Tibial artery (tissue), 4 donors: Measurements from ENCODE around the gene PPARA.

Experiments
- DNase-seq, 2 donors: peaks; one replicate each; pipeline ENCODE4 v3.0.0-alpha.2; 2019
- H3K27ac ChIP-seq, 2 donors: fragments of 200-600 bp; sonication (generic) in 1 of 2; 1 replicate in 1 of 2; 2 replicates in 1 of 2; pipeline ENCODE4 v1.5.1; 2018 to 2019; ENCODE audit warnings: mild to moderate bottlenecking in 1 of 2
- H3K27me3 ChIP-seq, 2 donors: fragments of 200-600 bp; sonication (generic) in 1 of 2; one replicate each; pipeline versions ENCODE4 v1.5.1 to v1.6.0; 2016 to 2019
- H3K36me3 ChIP-seq, 3 donors: fragments of 200-600 bp; sonication (generic) in 2 of 3; one replicate each; pipeline ENCODE4 v1.5.1; 2016 to 2019; ENCODE audit warnings: mild to moderate bottlenecking in 2 of 3
- H3K4me1 ChIP-seq, 4 donors: fragments of 200-600 bp; sonication (generic) in 2 of 4; 1 replicate in 3 of 4; 2 replicates in 1 of 4; pipeline ENCODE4 v1.5.1; 2016 to 2019
- H3K4me3 ChIP-seq, 2 donors: fragments of 200-600 bp; sonication (generic) in 1 of 2; 1 replicate in 1 of 2; 2 replicates in 1 of 2; pipeline ENCODE4 v1.5.1; 2018 to 2019; ENCODE audit warnings: mild to moderate bottlenecking in 2 of 2
- H3K9me3 ChIP-seq, 3 donors: fragments of 200-600 bp; sonication (generic) in 1 of 3; one replicate each; pipeline ENCODE4 v1.5.1; 2016 to 2019
- intact Hi-C: fragments of 100-400 bp; cut with DNase I; formaldehyde crosslinking; loops from one replicate; pipeline ENCODE4 v1.15.0; 2023; ENCODE audit warnings: low total_unique reads
- TF ChIP-seq, protein P1 (sequence below), 2 experiments: fragments of 200-600 bp in 1 of 2; fragments of 450-650 bp in 1 of 2; IDR thresholded peaks; one replicate each; pipeline ENCODE4 v1.5.1; 2017 to 2019; ENCODE audit warnings: antibody characterized with exemption in 2 of 2, mild to moderate bottlenecking in 1 of 2, moderate library complexity in 1 of 2

PPARA gene

DNA sequence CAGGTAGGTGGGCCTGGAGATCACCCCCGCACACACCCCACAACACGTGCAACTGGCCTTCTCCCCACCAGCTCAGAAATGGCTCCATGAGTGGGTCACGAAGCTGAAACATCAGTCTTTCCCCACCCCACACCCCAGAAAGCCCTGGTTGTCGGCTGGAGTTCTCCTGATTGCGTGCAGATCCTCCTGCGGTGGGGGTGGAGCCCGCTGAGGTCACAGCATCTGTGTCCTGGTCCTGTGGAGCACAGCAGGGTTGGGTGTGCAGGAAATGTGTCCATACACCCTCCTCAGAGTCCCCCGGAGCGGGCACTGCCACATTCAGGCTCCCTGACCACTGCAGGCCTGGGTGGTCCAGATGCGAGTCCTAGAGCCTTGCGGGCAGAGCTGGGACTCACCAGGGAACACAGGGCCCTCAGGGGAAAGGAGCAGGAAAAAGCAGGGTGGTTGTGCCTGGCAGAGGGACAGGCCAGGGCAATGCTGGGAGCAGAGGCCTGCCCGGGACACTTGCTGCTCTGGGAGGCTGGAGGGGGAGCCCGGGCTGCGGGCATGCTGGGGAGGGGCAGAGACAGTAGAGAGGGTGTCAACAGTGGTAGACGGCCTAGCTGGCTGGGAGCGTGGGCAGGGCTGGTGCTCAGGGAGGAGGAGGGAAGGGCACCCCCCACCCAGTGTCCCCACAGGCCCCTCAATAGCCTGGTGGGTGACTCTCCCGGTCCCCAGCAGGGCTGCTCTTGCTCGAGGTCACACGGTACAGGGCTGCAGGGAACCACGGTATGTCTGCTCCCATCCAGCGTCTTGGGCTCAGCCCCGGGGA is 42.4 kb upstream of the PPARA start:
- TF ChIP-seq, protein P1, sequence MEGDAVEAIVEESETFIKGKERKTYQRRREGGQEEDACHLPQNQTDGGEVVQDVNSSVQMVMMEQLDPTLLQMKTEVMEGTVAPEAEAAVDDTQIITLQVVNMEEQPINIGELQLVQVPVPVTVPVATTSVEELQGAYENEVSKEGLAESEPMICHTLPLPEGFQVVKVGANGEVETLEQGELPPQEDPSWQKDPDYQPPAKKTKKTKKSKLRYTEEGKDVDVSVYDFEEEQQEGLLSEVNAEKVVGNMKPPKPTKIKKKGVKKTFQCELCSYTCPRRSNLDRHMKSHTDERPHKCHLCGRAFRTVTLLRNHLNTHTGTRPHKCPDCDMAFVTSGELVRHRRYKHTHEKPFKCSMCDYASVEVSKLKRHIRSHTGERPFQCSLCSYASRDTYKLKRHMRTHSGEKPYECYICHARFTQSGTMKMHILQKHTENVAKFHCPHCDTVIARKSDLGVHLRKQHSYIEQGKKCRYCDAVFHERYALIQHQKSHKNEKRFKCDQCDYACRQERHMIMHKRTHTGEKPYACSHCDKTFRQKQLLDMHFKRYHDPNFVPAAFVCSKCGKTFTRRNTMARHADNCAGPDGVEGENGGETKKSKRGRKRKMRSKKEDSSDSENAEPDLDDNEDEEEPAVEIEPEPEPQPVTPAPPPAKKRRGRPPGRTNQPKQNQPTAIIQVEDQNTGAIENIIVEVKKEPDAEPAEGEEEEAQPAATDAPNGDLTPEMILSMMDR (IDR thresholded peaks at IDR 0.05) = no peak
- no peaks in the 10 kb centered on the region for H3K27me3 ChIP-seq
- H3K9me3 ChIP-seq = no peaks in the 10 kb centered on the region
- DNase-seq = peak in 1 of 2 donors; percentile 86
- H3K4me3 ChIP-seq = no peak overlapping the region
- peaks cover 6 to 100% (median 96%) of the 10 kb centered on the region in 4 donors for H3K4me1 ChIP-seq
- peaks cover 29 to 87% (median 76%) of the 10 kb centered on the region in 3 donors for H3K36me3 ChIP-seq
- H3K27ac ChIP-seq = peak overlapping the region; percentile 73 to 78
- intact Hi-C loops = no loop called here

DNA sequence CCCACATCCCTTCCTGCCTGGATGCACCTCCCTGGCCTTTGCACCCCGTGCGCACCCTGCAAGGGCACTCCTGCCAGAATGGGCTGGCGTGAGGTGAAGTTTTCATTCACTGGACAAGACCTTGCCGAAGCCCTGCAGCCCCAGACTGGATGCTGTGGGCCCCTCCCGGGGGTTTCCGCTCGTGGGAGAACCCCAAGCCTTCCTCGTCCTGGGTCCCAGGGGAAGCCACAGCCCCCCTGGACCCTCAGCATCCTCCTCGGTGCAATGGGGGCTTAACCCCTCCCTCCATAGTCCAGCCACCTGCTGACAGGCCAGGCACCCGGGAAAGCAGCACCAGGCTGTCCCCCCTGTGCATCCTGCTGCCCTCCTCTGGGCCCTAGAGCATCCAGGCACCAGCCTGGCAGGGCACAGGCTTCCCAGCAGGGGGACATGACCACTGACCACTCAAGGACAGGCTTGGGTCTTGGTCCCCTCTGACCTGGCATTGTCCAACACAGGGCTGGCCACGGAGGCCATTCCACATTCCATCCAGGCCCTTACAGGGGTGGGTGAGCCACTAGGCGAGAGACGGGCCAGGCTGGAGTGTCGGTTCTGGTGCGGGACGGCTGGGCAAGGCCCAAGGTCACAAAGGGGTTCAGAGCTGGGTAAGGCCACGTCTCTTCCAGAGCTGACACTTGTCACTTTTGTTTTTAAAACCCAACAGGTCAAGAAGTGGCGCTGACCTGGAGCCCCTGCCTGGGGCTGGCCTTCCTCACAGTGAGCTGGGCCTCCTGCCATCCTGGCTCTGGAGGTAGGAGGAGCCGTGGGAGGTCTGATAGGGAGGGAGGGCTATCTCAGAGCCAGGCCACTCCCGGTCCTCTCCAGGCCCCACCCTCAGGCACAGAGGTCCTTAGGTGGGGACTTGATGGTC is 41.5 kb upstream of the PPARA start:
- DNase-seq = peak in 1 of 2 donors; percentile 82
- Histone ChIP-seq H3K4me3 (no peak overlapping the region), H3K36me3 (peaks cover 21 to 88% (median 76%) of the 10 kb centered on the region in 3 donors), H3K9me3 (no peaks in the 10 kb centered on the region), H3K4me1 (peaks cover 6 to 100% (median 95%) of the 10 kb centered on the region in 4 donors), H3K27ac (peak overlapping the region; percentile 73 to 78), H3K27me3 (no peaks in the 10 kb centered on the region)
- TF ChIP-seq, protein P1 (IDR thresholded peaks at IDR 0.05) = no peak
- intact Hi-C loops = no loop called here

DNA sequence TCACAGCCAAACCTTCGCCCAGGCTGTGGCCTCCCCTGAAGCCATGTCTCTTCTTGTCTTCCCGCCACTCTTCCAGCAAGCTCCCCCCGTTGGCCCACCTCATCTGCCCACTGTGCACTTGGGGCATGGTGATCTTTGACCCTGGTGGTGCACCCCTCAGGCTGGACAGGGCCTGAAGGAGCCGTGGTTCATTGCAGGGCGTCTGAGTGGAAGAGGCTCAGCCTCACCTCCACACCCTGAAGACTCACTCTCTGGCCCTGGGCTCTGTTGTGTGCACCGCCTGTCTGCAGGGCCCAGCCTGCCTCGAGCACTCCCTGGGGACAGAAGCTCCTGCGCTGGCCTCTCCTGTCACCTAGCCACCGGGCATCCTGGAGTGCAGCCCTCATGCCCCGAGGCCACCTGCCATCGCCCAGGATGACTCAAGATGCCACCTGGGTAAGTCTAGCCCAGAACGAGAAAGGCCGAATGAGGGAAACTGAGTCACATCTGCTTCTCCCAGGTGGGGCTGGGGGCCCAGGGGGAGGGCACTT is 40.8 kb upstream of the PPARA start:
- peaks cover 6 to 100% (median 95%) of the 10 kb centered on the region in 4 donors for H3K4me1 ChIP-seq
- no peak for DNase-seq
- intact Hi-C loops = no loop called here
- no peak overlapping the region for H3K4me3 ChIP-seq
- H3K27me3 ChIP-seq = no peaks in the 10 kb centered on the region
- H3K9me3 ChIP-seq = no peaks in the 10 kb centered on the region
- peak overlapping the region; percentile 73 to 78 for H3K27ac ChIP-seq
- TF ChIP-seq, protein P1 (IDR thresholded peaks at IDR 0.05) = no peak
- H3K36me3 ChIP-seq = peaks cover 19 to 86% (median 69%) of the 10 kb centered on the region in 3 donors

DNA sequence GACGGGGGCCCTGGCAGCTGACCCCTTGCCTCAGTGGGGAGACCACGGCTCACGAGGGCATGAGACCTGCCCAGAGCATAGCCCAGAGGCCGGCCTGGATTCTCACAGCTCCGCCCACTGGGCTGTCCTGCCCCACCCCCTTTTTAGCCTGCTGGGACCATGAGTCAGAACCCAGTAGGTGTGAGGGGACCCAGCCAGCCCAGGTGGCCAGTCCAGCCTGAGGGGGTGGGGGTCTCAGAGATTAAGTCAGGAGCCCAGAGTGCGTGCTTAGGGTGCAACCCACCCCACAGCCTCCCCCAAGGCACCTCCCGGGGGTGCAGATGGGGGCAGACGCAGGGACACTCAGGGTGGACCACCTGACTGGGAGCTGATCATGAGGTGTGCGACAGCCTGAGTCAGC is 40.1 kb upstream of the PPARA start:
- Histone ChIP-seq H3K9me3 (no peaks in the 10 kb centered on the region), H3K4me3 (no peak overlapping the region), H3K4me1 (peaks cover 6 to 100% (median 93%) of the 10 kb centered on the region in 4 donors), H3K36me3 (peaks cover 19 to 79% (median 67%) of the 10 kb centered on the region in 3 donors), H3K27ac (peak overlapping the region; percentile 73 to 78), H3K27me3 (no peaks in the 10 kb centered on the region)
- DNase-seq = peak in 1 of 2 donors; percentile 84
- intact Hi-C loops = no loop called here
- TF ChIP-seq, protein P1 (IDR thresholded peaks at IDR 0.05) = no peak

DNA sequence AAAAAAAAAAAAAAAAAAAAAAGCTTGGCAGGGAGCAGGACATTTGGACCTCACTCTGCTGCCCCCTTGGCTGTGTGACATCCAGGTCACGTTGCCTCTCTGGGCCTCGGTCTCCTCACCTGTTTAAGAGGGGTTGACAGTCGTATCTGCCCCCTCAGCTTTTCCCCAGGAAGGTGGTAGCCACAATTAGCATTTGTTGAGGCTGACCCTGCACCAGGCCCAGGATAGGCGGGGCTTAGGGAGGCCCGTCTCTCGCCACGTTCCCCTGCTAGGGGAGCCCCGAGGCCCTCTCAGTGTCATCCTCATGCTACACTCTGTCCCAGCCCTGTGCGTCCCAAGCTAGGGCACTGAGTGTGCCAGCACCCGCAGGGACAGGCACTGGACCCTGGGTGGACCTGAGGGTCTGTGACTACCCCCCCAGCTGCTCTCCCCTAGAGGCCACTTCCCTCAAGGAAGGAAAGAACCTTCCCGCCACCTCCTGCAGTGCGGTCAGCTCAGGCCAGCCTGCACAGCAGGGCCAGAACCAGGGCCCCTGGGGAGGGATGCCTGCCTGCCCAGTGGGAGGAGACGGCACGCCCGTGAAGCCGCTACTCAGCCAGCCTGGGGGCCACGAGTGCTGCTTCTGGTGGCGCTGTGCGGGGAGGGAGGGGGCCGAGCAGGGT is 38.5 kb upstream of the PPARA start:
- intact Hi-C loops = no loop called here
- TF ChIP-seq, protein P1 (IDR thresholded peaks at IDR 0.05) = no peak
- H3K36me3 ChIP-seq = peaks cover 15 to 68% (median 57%) of the 10 kb centered on the region in 3 donors
- peak in 1 of 2 donors; percentile 93 for DNase-seq
- H3K9me3 ChIP-seq = no peaks in the 10 kb centered on the region
- no peak overlapping the region for H3K4me3 ChIP-seq
- H3K27me3 ChIP-seq = no peaks in the 10 kb centered on the region
- H3K27ac ChIP-seq = peak overlapping the region; percentile 75 to 78
- H3K4me1 ChIP-seq = peaks cover 6 to 100% (median 89%) of the 10 kb centered on the region in 4 donors
